Activated T-cell treated with anti-CD3 and anti-CD28 coated beads, Interleukin-2, amount 50 U/mL, for 24 hours (primary cell): Measurements from ENCODE around the gene TSPAN5.

Experiments used
- DNase-seq: peaks from one replicate; pipeline ENCODE4 v3.0.0-alpha.2; 2020
- H3K27ac Mint-ChIP-seq: 2 replicates; pipeline ENCODE4 v1.8.0; 2020; ENCODE audit warnings: mild to moderate bottlenecking, mixed read lengths
- H3K27me3 Mint-ChIP-seq: 2 replicates; pipeline ENCODE4 v1.8.0; 2020; ENCODE audit warnings: mixed read lengths
- H3K36me3 Mint-ChIP-seq: 2 replicates; pipeline ENCODE4 v1.8.0; 2020; ENCODE audit warnings: low read depth, mixed read lengths
- H3K4me1 Mint-ChIP-seq: 2 replicates; pipeline ENCODE4 v1.8.0; 2020; ENCODE audit warnings: low read depth, mixed read lengths
- H3K4me3 Mint-ChIP-seq: 2 replicates; pipeline ENCODE4 v1.8.0; 2020; ENCODE audit warnings: mild to moderate bottlenecking, moderate library complexity, mixed read lengths
- H3K9me3 Mint-ChIP-seq: 2 replicates; pipeline ENCODE4 v1.8.0; 2020; ENCODE audit warnings: mixed read lengths

TSPAN5 gene

GRCh38 chr4:98516042-98516440 is 142.4 kb downstream of the TSPAN5 start:
- DNase-seq, result no peak
- H3K36me3 Mint-ChIP-seq, result peaks cover 5% of the 10 kb centered on the region

GRCh38 chr4:98515470-98515809 is 143.0 kb downstream of the TSPAN5 start:
- Mint-ChIP-seq H3K36me3 (peaks cover 7% of the 10 kb centered on the region), H3K27me3 (no peaks in the 10 kb centered on the region), H3K4me1 (peaks cover 77% of the 10 kb centered on the region), H3K9me3 (peaks cover 3% of the 10 kb centered on the region), H3K27ac (no peak overlapping the region), H3K4me3 (no peak overlapping the region)
- DNase-seq, result no peak

More at GRCh38 chr4:98516042-98516440, 142.4 kb downstream of the TSPAN5 start:
- peaks cover 74% of the 10 kb centered on the region for H3K4me1 Mint-ChIP-seq
- peaks cover 3% of the 10 kb centered on the region for H3K9me3 Mint-ChIP-seq
- peak overlapping the region; percentile 11 for H3K27ac Mint-ChIP-seq
- H3K4me3 Mint-ChIP-seq, result no peak overlapping the region
- H3K27me3 Mint-ChIP-seq, result no peaks in the 10 kb centered on the region

GRCh38 chr4:98514741-98515469 is 143.5 kb downstream of the TSPAN5 start:
- Mint-ChIP-seq H3K27ac (no peak overlapping the region), H3K4me3 (no peak overlapping the region), H3K4me1 (peaks cover 81% of the 10 kb centered on the region), H3K9me3 (peaks cover 3% of the 10 kb centered on the region), H3K36me3 (peaks cover 7% of the 10 kb centered on the region), H3K27me3 (no peaks in the 10 kb centered on the region)
- DNase-seq, result no peak

GRCh38 chr4:98512918-98513317 is 145.5 kb downstream of the TSPAN5 start:
- peaks cover 3% of the 10 kb centered on the region for H3K9me3 Mint-ChIP-seq
- H3K27ac Mint-ChIP-seq, result no peak overlapping the region
- DNase-seq, result no peak
- peaks cover 9% of the 10 kb centered on the region for H3K36me3 Mint-ChIP-seq
- no peaks in the 10 kb centered on the region for H3K27me3 Mint-ChIP-seq
- H3K4me3 Mint-ChIP-seq, result no peak overlapping the region
- H3K4me1 Mint-ChIP-seq, result peaks cover 80% of the 10 kb centered on the region

GRCh38 chr4:98510757-98511517 is 147.5 kb downstream of the TSPAN5 start:
- no peaks in the 10 kb centered on the region for H3K27me3 Mint-ChIP-seq
- no peak for DNase-seq
- peak overlapping the region; percentile 49 for H3K4me3 Mint-ChIP-seq
- peak overlapping the region; percentile 76 for H3K27ac Mint-ChIP-seq
- peaks cover 22% of the 10 kb centered on the region for H3K36me3 Mint-ChIP-seq
- H3K9me3 Mint-ChIP-seq, result no peaks in the 10 kb centered on the region
- H3K4me1 Mint-ChIP-seq, result peaks cover 73% of the 10 kb centered on the region

- Mint-ChIP-seq H3K9me3 (no peaks in the 10 kb centered on the region), H3K36me3 (peaks cover 26% of the 10 kb centered on the region), H3K27ac (peak overlapping the region; percentile 76), H3K27me3 (no peaks in the 10 kb centered on the region), H3K4me3 (peak overlapping the region; percentile 49), H3K4me1 (peaks cover 67% of the 10 kb centered on the region)
- DNase-seq, result no peak
Observed at GRCh38 chr4:98510340-98510739, 148.1 kb downstream of the TSPAN5 start.

GRCh38 chr4:98509721-98510120 is 148.7 kb downstream of the TSPAN5 start:
- Mint-ChIP-seq H3K36me3 (peaks cover 31% of the 10 kb centered on the region), H3K27ac (peak overlapping the region; percentile 12), H3K9me3 (no peaks in the 10 kb centered on the region), H3K27me3 (no peaks in the 10 kb centered on the region), H3K4me3 (no peak overlapping the region), H3K4me1 (peaks cover 61% of the 10 kb centered on the region)
- no peak for DNase-seq

- Mint-ChIP-seq H3K27ac (peak overlapping the region; percentile 12), H3K4me3 (no peak overlapping the region), H3K4me1 (peaks cover 58% of the 10 kb centered on the region), H3K9me3 (no peaks in the 10 kb centered on the region), H3K27me3 (no peaks in the 10 kb centered on the region), H3K36me3 (peaks cover 36% of the 10 kb centered on the region)
- no peak for DNase-seq
Observed at GRCh38 chr4:98508829-98509598, 149.4 kb downstream of the TSPAN5 start.

- DNase-seq, result no peak
- Mint-ChIP-seq H3K9me3 (no peaks in the 10 kb centered on the region), H3K27ac (no peak overlapping the region), H3K36me3 (peaks cover 41% of the 10 kb centered on the region), H3K27me3 (no peaks in the 10 kb centered on the region), H3K4me3 (no peak overlapping the region), H3K4me1 (peaks cover 57% of the 10 kb centered on the region)
Observed at GRCh38 chr4:98508248-98508647, 150.2 kb downstream of the TSPAN5 start.

- Mint-ChIP-seq H3K9me3 (no peaks in the 10 kb centered on the region), H3K27me3 (no peaks in the 10 kb centered on the region), H3K4me1 (peaks cover 52% of the 10 kb centered on the region), H3K36me3 (peaks cover 51% of the 10 kb centered on the region), H3K27ac (no peak overlapping the region), H3K4me3 (no peak overlapping the region)
- no peak for DNase-seq
Observed at GRCh38 chr4:98507299-98507698, 151.1 kb downstream of the TSPAN5 start.

- no peak for DNase-seq
- peaks cover 58% of the 10 kb centered on the region for H3K36me3 Mint-ChIP-seq
Observed at GRCh38 chr4:98506462-98507132, 151.8 kb downstream of the TSPAN5 start.

GRCh38 chr4:98505992-98506391 is 152.4 kb downstream of the TSPAN5 start:
- no peak overlapping the region for H3K27ac Mint-ChIP-seq
- H3K4me1 Mint-ChIP-seq, result peaks cover 57% of the 10 kb centered on the region
- no peak for DNase-seq
- peaks cover 62% of the 10 kb centered on the region for H3K36me3 Mint-ChIP-seq
- H3K4me3 Mint-ChIP-seq, result no peak overlapping the region
- H3K27me3 Mint-ChIP-seq, result no peaks in the 10 kb centered on the region
- H3K9me3 Mint-ChIP-seq, result no peaks in the 10 kb centered on the region

More at GRCh38 chr4:98506462-98507132, 151.8 kb downstream of the TSPAN5 start:
- Mint-ChIP-seq H3K4me1 (peaks cover 56% of the 10 kb centered on the region), H3K27me3 (no peaks in the 10 kb centered on the region), H3K27ac (no peak overlapping the region), H3K9me3 (no peaks in the 10 kb centered on the region), H3K4me3 (no peak overlapping the region)

GRCh38 chr4:98504091-98504490 is 154.3 kb downstream of the TSPAN5 start:
- no peaks in the 10 kb centered on the region for H3K9me3 Mint-ChIP-seq
- H3K4me3 Mint-ChIP-seq, result no peak overlapping the region
- H3K27me3 Mint-ChIP-seq, result no peaks in the 10 kb centered on the region
- H3K4me1 Mint-ChIP-seq, result peaks cover 45% of the 10 kb centered on the region
- DNase-seq, result no peak
- H3K36me3 Mint-ChIP-seq, result peaks cover 68% of the 10 kb centered on the region
- no peak overlapping the region for H3K27ac Mint-ChIP-seq

GRCh38 chr4:98503676-98504075 is 154.7 kb downstream of the TSPAN5 start:
- no peak for DNase-seq
- Mint-ChIP-seq H3K36me3 (peaks cover 68% of the 10 kb centered on the region), H3K9me3 (no peaks in the 10 kb centered on the region), H3K4me1 (peaks cover 43% of the 10 kb centered on the region), H3K27me3 (no peaks in the 10 kb centered on the region), H3K27ac (no peak overlapping the region), H3K4me3 (no peak overlapping the region)
